GM12874 (cell line): ENCODE data around the gene ISYNA1.

Experiments used
- TF ChIP-seq, protein P1 (sequence below): IDR thresholded peaks from 2 replicates; pipeline ENCODE4 v1.5.1; 2011; ENCODE audit warnings: low read depth, mild to moderate bottlenecking, control low read depth, low read length, moderate library complexity; ENCODE audit not compliant: insufficient read depth

ISYNA1 gene

DNA sequence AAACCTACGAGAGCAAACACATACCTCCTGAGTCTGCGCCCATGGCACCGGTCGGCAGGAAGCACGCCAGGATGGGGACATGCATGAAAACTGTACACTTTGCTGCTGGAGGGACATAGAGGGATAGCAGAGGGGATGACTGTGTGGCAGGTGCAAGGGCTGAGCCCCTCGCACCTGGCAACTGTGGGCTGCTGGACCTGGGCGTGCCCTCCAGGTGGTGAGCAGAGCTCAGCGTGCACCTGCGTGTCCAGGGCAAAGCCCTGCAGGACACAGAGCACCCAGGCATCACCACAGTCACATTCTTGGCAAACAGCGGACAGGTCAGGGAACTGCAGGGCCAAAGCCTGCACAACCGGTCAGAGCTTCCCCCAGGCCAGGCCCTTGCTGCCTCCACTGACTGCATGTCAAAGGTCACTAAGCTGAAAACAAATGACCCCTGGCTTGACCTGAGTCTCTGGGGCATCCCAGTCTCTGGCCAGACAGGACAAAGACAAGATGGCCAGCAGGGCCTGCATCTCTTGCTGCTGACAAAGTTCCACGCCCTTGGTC, 9.0 kb upstream of the ISYNA1 start:
- TF ChIP-seq, protein P1, sequence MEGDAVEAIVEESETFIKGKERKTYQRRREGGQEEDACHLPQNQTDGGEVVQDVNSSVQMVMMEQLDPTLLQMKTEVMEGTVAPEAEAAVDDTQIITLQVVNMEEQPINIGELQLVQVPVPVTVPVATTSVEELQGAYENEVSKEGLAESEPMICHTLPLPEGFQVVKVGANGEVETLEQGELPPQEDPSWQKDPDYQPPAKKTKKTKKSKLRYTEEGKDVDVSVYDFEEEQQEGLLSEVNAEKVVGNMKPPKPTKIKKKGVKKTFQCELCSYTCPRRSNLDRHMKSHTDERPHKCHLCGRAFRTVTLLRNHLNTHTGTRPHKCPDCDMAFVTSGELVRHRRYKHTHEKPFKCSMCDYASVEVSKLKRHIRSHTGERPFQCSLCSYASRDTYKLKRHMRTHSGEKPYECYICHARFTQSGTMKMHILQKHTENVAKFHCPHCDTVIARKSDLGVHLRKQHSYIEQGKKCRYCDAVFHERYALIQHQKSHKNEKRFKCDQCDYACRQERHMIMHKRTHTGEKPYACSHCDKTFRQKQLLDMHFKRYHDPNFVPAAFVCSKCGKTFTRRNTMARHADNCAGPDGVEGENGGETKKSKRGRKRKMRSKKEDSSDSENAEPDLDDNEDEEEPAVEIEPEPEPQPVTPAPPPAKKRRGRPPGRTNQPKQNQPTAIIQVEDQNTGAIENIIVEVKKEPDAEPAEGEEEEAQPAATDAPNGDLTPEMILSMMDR: no peak

DNA sequence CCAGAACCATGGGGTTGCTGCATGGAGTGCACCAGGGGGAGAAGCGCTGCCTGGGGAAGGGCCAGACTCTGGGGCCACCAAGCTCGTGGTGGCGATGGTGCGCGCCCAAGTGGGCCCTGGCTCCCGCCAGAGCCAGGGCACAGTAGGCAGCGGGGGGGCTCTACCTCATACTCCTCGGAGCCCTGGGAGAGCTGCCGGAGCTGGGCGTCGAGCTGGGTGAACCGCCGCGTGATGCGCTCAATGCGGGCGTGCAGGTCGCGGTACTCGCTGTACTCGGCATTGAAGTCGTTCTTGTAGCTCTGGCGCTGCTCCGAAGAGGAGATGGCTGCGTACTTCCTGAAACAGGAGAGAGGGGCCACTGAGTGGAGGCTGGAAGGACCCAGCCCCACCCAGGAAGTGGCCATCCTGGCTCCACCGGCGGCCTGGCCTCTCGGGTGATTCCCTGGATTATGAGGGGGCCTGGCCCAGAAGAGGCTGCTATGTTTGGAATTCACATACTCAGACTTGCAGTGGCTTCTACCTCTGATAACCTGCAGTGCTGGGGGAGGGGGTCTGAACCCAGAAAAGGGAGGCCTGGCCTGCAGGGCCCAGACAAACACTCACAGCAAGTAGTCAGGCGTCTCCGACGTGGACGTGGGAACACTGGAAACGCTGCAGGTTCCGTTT, 8.3 kb upstream of the ISYNA1 start:
- TF ChIP-seq, protein P1: no peak

DNA sequence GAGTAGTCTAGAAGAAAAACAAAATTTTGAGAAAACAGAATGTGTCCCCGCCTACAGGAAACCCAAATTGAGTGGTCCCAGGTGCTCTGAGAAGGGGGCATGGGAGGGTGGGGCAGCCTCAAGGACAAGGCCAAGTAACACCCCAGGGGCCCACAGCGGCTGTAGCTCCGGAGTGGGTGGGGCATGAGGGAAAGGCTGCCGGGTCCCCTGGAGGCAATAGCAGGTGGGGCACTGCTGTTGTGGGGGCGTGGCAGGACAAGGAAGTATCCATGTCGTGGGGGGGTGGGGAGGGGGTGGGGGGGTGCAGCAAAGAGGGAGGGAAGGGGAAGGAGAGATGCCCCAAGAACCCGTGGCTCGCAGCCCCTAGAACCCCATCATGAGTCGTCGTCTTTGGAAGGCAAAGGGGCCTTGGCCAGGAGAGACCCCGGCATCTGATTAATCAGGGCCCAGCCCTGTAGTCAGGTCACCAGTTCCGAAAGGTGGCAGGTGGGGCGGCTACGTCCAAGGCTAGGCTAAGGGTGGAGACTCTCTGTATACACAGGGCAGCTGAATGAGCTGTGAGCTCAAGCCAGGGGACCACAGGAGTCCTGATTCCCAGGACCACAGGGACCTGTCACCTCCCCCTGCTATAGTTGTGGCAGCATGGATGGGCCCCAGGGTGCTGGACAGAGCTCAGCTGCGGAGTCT, 7.5 kb upstream of the ISYNA1 start:
- TF ChIP-seq, protein P1: no peak

DNA sequence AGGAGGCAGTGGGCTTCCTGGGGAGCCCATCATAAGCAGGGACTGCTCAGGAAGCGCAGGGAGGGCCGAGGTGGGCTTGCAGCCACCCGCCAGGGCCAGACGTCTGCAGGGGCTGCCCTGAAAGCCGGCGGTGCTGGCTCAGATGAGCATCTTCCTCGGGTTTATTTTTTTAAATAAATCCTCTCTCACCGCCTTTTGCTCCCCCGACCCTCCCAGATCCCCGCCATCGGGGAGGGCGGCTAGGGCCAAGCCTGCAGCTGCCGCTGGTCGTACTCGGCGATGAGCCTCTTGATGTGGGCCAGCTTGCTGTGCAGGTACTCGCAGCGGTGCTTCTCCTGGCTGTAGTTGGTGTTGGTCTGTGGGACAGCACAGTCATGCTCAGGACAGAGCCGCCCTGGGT, 6.6 kb upstream of the ISYNA1 start:
- TF ChIP-seq, protein P1: no peak

DNA sequence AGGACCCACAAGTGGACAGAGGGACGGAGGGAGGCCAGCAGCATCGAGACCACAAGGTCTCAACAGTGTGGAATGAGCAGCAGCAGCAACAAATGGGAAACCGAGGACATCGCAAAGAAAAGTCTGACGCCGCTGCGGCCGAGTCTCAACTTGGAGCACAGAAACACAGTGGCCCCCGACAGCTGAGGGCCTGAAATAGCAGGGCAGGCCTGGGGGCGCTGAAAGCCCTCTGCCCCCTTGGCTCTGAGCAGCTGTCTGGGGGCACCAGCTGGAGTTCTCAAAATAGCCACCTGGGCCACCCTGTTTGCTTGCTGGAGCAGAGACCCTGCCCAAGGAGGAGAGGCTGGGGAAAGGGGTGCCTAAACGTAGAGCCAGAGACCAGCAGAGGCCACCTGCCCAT, 5.9 kb upstream of the ISYNA1 start:
- TF ChIP-seq, protein P1: no peak

DNA sequence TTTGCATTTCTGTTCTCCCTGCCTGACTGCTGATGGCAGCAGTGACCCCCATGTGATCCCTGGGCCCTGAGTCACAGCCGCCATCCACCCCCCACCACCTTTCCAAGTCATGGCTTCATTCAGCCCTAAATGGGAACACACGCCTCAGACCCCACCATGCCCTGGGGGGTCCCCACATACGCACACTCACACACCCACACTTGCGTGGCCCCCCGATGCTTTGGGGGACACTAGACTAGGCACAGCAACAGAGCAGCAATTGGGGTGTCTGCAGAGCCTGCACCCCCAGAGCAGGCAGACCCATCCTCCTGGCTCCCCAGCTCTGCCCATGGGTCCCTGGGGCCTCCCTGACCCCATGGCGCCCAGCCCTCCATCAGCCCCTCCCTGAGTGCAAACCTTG, 5.5 kb upstream of the ISYNA1 start:
- TF ChIP-seq, protein P1: no peak

DNA sequence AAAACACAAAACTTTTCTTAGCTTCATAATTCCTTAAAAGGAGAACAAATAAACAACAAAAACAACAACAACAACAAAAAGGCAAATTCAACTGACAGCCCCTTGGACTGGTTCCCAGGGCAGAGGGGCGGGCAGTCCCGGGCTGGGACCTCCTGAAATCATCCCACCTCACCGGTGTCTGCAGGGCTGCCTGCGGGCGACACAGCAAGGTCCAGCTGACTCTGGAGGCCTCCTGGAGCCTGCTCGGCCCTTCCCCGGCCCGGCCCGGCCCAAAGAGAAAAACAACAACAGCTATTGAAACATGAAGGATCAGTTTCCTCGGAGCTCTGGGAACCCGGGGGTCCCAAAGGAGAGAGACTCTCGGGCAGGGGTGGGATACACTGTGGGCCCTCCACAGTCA, 5.0 kb upstream of the ISYNA1 start:
- TF ChIP-seq, protein P1: no peak
